ENCODE results near the gene TSTD1. TPM values are rescaled to one million over a fixed set of nuclear protein-coding genes. Genes with fewer than 3 reads are reported as not detected.

TSTD1 gene
- 10 to 100 TPM; 12.1 to 25.5 TPM for total RNA-seq
- 10 to 100 TPM; 10.5 to 33.5 TPM for polyA plus RNA-seq (ENCODE audit: insufficient read length in 2 of 2)
- long read RNA-seq, donor 1, transcript TSTD1-203 (3 exons, 457 nt) = minor isoform, 16 of 49 reads
- long read RNA-seq, donor 1, transcript TSTD1-204 (4 exons, 593 nt) = major isoform, 21 of 49 reads
- long read RNA-seq, donor 1, partial matches to known transcripts = 0 of 49 reads
- long read RNA-seq, donor 1, other reads (novel, unspliced or antisense) = 6 of 49 reads
- long read RNA-seq, donor 2, transcript TSTD1-204 (4 exons, 593 nt) = major isoform, 7 of 13 reads
- long read RNA-seq, donor 2, partial matches to known transcripts = 0 of 13 reads
- long read RNA-seq, donor 2, other reads (novel, unspliced or antisense) = 0 of 13 reads
- long read RNA-seq, donor 3, partial matches to known transcripts = 0 of 9 reads
- long read RNA-seq, donor 3, other reads (novel, unspliced or antisense) = 0 of 9 reads
- long read RNA-seq, donor 4, transcript TSTD1-203 (3 exons, 457 nt) = minor isoform, 7 of 119 reads
- long read RNA-seq, donor 4, transcript TSTD1-201 (3 exons, 626 nt) = minor isoform, 9 of 119 reads
- long read RNA-seq, donor 4, transcript TSTD1-205 (2 exons, 591 nt) = minor isoform, 7 of 119 reads
- long read RNA-seq, donor 4, transcript TSTD1-204 (4 exons, 593 nt) = major isoform, 82 of 119 reads
- long read RNA-seq, donor 4, partial matches to known transcripts = 0 of 119 reads
- long read RNA-seq, donor 4, other reads (novel, unspliced or antisense) = 6 of 119 reads

GRCh38 chr1:161038523-161039153 lies at the start of gene TSTD1:
Gene TSTD1 (minus strand): TSS chr1:161038964. CDS start chr1:161038889, 75 bp downstream.
- Histone ChIP-seq H3K36me3 (ENCODE audit: control insufficient read depth, insufficient read depth, low read length) (peaks cover 45% of the 10 kb centered on the region), H3K9me3 (ENCODE audit: control insufficient read depth, insufficient read depth, low read length) (no peaks in the 10 kb centered on the region), H3K4me3 (ENCODE audit: low read depth, low read length) (peak within 1 kb of the TSS; percentile 65), H3K27ac (ENCODE audit: low read depth, low read length) (no peak within 1 kb of the TSS), H3K27me3 (ENCODE audit: control insufficient read depth, insufficient read depth, low read length) (no peaks in the 10 kb centered on the region), H3K4me1 (ENCODE audit: control insufficient read depth, insufficient read depth, low read length) (peaks cover 8% of the 10 kb centered on the region)
- peak in 2 of 6 donors; percentile 43 to 66 for DNase-seq (ENCODE audit: low read depth in 4 of 6, low spot score in 6 of 6)
- WGBS (ENCODE audit: insufficient coverage) = 34% methylated on average over 50 of the region's 54 CpGs

GRCh38 chr1:161086457-161086856 lies 47.7 kb upstream of the TSTD1 start:
- no peak for DNase-seq (ENCODE audit: low read depth in 4 of 6, low spot score in 6 of 6)
- peaks cover 3% of the 10 kb centered on the region for H3K27me3 ChIP-seq (ENCODE audit: control insufficient read depth, insufficient read depth, low read length)
- no peak overlapping the region for H3K4me3 ChIP-seq (ENCODE audit: low read depth, low read length)
- no peaks in the 10 kb centered on the region for H3K36me3 ChIP-seq (ENCODE audit: control insufficient read depth, insufficient read depth, low read length)
- H3K4me1 ChIP-seq (ENCODE audit: control insufficient read depth, insufficient read depth, low read length) = no peaks in the 10 kb centered on the region
- H3K9me3 ChIP-seq (ENCODE audit: control insufficient read depth, insufficient read depth, low read length) = no peaks in the 10 kb centered on the region
- 51% methylated on average over 3 of the region's 4 CpGs for WGBS (ENCODE audit: insufficient coverage)
- H3K27ac ChIP-seq (ENCODE audit: low read depth, low read length) = no peak overlapping the region

GRCh38 chr1:161085165-161085564 lies 46.4 kb upstream of the TSTD1 start:
- no peak for DNase-seq (ENCODE audit: low read depth in 4 of 6, low spot score in 6 of 6)
- Histone ChIP-seq H3K4me3 (ENCODE audit: low read depth, low read length) (no peak overlapping the region), H3K4me1 (ENCODE audit: control insufficient read depth, insufficient read depth, low read length) (no peaks in the 10 kb centered on the region), H3K27ac (ENCODE audit: low read depth, low read length) (no peak overlapping the region), H3K36me3 (ENCODE audit: control insufficient read depth, insufficient read depth, low read length) (no peaks in the 10 kb centered on the region), H3K27me3 (ENCODE audit: control insufficient read depth, insufficient read depth, low read length) (peaks cover 3% of the 10 kb centered on the region), H3K9me3 (ENCODE audit: control insufficient read depth, insufficient read depth, low read length) (no peaks in the 10 kb centered on the region)
- 20% methylated on average over 1 of the region's 2 CpGs for WGBS (ENCODE audit: insufficient coverage)

GRCh38 chr1:161084597-161084988 lies 45.8 kb upstream of the TSTD1 start:
- Histone ChIP-seq H3K27ac (ENCODE audit: low read depth, low read length) (no peak overlapping the region), H3K4me3 (ENCODE audit: low read depth, low read length) (no peak overlapping the region), H3K36me3 (ENCODE audit: control insufficient read depth, insufficient read depth, low read length) (no peaks in the 10 kb centered on the region), H3K9me3 (ENCODE audit: control insufficient read depth, insufficient read depth, low read length) (no peaks in the 10 kb centered on the region), H3K27me3 (ENCODE audit: control insufficient read depth, insufficient read depth, low read length) (peaks cover 3% of the 10 kb centered on the region), H3K4me1 (ENCODE audit: control insufficient read depth, insufficient read depth, low read length) (no peaks in the 10 kb centered on the region)
- no peak for DNase-seq (ENCODE audit: low read depth in 4 of 6, low spot score in 6 of 6)
- WGBS (ENCODE audit: insufficient coverage) = no CpG with 5 or more reads among the region's 1 CpG

GRCh38 chr1:161083748-161084596 lies 45.2 kb upstream of the TSTD1 start:
- Histone ChIP-seq H3K9me3 (ENCODE audit: control insufficient read depth, insufficient read depth, low read length) (no peaks in the 10 kb centered on the region), H3K4me3 (ENCODE audit: low read depth, low read length) (no peak overlapping the region), H3K27ac (ENCODE audit: low read depth, low read length) (no peak overlapping the region), H3K27me3 (ENCODE audit: control insufficient read depth, insufficient read depth, low read length) (peaks cover 3% of the 10 kb centered on the region), H3K36me3 (ENCODE audit: control insufficient read depth, insufficient read depth, low read length) (no peaks in the 10 kb centered on the region), H3K4me1 (ENCODE audit: control insufficient read depth, insufficient read depth, low read length) (no peaks in the 10 kb centered on the region)
- WGBS (ENCODE audit: insufficient coverage) = 84% methylated on average over 8 of the region's 10 CpGs
- no peak for DNase-seq (ENCODE audit: low read depth in 4 of 6, low spot score in 6 of 6)

GRCh38 chr1:161082996-161083747 lies 44.4 kb upstream of the TSTD1 start:
- H3K27me3 ChIP-seq (ENCODE audit: control insufficient read depth, insufficient read depth, low read length) = no peaks in the 10 kb centered on the region
- H3K4me1 ChIP-seq (ENCODE audit: control insufficient read depth, insufficient read depth, low read length) = no peaks in the 10 kb centered on the region
- no peak overlapping the region for H3K27ac ChIP-seq (ENCODE audit: low read depth, low read length)
- no peak overlapping the region for H3K4me3 ChIP-seq (ENCODE audit: low read depth, low read length)
- WGBS (ENCODE audit: insufficient coverage) = 74% methylated on average over 6 of the region's 8 CpGs
- H3K9me3 ChIP-seq (ENCODE audit: control insufficient read depth, insufficient read depth, low read length) = no peaks in the 10 kb centered on the region
- no peaks in the 10 kb centered on the region for H3K36me3 ChIP-seq (ENCODE audit: control insufficient read depth, insufficient read depth, low read length)
- DNase-seq (ENCODE audit: low read depth in 4 of 6, low spot score in 6 of 6) = no peak

- Histone ChIP-seq H3K4me3 (ENCODE audit: low read depth, low read length) (no peak overlapping the region), H3K9me3 (ENCODE audit: control insufficient read depth, insufficient read depth, low read length) (no peaks in the 10 kb centered on the region), H3K27ac (ENCODE audit: low read depth, low read length) (no peak overlapping the region), H3K27me3 (ENCODE audit: control insufficient read depth, insufficient read depth, low read length) (no peaks in the 10 kb centered on the region), H3K4me1 (ENCODE audit: control insufficient read depth, insufficient read depth, low read length) (no peaks in the 10 kb centered on the region), H3K36me3 (ENCODE audit: control insufficient read depth, insufficient read depth, low read length) (no peaks in the 10 kb centered on the region)
- DNase-seq (ENCODE audit: low read depth in 4 of 6, low spot score in 6 of 6) = no peak
- WGBS (ENCODE audit: insufficient coverage) = 67% methylated on average over 1 of the region's 2 CpGs
Observed at GRCh38 chr1:161082483-161082882, 43.7 kb upstream of the TSTD1 start.

- Histone ChIP-seq H3K27ac (ENCODE audit: low read depth, low read length) (no peak overlapping the region), H3K9me3 (ENCODE audit: control insufficient read depth, insufficient read depth, low read length) (no peaks in the 10 kb centered on the region), H3K27me3 (ENCODE audit: control insufficient read depth, insufficient read depth, low read length) (no peaks in the 10 kb centered on the region), H3K4me1 (ENCODE audit: control insufficient read depth, insufficient read depth, low read length) (no peaks in the 10 kb centered on the region), H3K4me3 (ENCODE audit: low read depth, low read length) (no peak overlapping the region), H3K36me3 (ENCODE audit: control insufficient read depth, insufficient read depth, low read length) (no peaks in the 10 kb centered on the region)
- WGBS (ENCODE audit: insufficient coverage) = 77% methylated on average over 5 of the region's 5 CpGs
- no peak for DNase-seq (ENCODE audit: low read depth in 4 of 6, low spot score in 6 of 6)
Observed at GRCh38 chr1:161081519-161081918, 42.8 kb upstream of the TSTD1 start.

Measured in spinal cord (tissue), 10 donors.